ENCODE data around the gene PDSS2. TPM values are rescaled to one million over a fixed set of nuclear protein-coding genes. Genes with fewer than 3 reads are reported as not detected.
"Not testable (repeated sequence)": the region's sequence is repeated elsewhere in the genome, so short reads cannot be mapped to it uniquely, and the experiment has no call there.

PDSS2 gene
- total RNA-seq, 1 donor from 2014 or later: 18.9 TPM

DNA sequence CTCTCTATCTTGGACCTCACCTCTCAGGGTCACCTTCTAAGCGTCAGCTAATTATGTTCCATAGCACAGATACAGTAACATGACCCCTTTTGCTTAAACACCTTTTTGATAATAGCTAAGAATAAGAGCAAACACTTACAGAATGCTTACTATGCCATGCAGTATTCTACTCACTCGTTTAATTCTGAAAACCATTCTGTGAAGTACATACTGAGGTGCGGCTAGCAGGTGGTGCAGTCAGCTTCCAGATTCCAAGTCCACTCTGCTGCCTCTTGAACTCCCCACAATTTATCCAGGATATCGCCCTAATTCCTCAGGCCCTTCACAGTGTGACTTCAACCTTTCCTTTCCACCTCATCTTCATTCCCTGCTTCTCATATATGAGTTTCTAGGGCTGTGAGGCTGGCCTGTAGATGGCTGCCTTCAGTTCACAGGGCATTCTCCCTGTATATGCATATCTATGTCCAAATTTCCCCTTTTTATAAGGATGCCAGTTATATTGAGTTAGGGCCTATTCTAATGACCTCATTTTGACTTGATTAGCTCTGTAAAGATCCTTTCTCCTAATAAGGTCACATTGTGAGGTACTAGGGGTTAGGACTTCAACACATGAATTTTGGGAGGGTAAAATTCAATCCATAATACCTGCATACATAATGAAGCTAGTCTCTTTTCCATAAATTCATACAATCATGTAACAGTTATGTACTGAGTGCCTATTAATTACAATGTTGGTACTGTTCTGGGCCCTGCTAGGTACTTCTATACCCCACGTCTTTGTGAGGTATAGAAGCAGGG, 130.1 kb downstream of the PDSS2 start:
- DNase-seq (ENCODE audit: low spot score): no peak
- no peak for ATAC-seq

- ATAC-seq (no peak), DNase-seq (ENCODE audit: low spot score) (no peak)
Observed at GRCh38 chr6:107328081-107328480, 131.3 kb downstream of the PDSS2 start.

DNA sequence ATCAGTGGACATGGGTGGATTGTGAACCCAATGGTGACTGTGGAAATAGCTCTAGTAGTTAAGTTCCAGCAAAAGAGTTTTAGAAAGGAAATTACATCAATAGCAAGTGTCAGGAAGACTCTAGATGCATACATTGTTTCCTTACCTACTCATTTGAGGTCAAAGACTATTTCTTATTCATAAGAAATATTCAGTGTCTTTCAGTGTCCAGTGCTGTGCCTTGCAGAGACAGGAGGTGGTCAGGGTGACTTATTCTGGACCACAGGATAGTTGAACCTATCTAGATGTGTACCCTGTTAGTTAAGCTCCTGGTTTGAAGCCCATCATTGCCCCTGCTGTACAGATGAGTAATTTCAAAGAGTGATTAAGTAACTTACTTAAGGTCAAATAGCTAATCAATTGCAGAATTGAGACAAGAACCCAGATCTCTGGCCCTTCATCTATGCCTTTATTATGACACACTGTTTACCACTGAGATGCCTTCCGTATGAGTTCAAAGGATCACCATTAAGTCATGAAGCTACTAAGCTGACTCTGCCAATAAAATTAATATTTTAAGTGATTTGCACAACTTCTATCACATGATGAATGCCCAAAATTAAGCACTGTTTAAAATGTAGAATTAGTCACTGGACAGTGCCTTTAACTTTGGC, 136.1 kb downstream of the PDSS2 start:
- no peak for ATAC-seq
- no peak for DNase-seq (ENCODE audit: low spot score)

GRCh38 chr6:107321793-107322192, 137.6 kb downstream of the PDSS2 start:
- DNase-seq (ENCODE audit: low spot score): no peak
- ATAC-seq: no peak

DNA sequence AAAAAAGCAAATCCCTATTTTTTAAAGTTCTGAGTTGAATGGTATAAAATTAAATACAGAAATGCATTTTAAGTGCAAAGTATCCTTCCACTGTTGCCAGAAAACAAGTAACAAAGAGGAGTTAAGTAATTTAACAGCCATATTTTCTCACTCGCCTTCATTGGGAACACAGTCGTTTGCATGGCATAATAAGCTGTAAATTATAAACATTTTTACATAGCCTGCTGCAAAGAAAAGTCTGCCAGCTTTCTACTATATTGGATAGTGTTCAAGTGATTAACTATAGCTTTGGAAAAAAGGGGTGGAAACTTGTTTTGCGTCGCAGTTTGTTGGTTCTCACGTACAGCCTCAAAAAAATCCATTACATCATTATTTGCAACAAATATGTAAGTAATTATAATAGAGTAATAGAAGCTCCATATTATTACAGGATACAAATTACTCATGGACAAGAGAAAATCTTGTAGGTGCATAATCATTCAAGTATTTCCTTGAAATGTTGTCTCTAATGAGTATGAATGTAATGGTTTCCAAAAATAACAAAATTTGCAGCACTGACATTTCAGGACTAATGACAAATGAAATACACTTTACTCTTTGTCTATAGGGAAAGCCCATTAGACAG, 139.3 kb downstream of the PDSS2 start:
- ATAC-seq (no peak), DNase-seq (ENCODE audit: low spot score) (no peak)

DNA sequence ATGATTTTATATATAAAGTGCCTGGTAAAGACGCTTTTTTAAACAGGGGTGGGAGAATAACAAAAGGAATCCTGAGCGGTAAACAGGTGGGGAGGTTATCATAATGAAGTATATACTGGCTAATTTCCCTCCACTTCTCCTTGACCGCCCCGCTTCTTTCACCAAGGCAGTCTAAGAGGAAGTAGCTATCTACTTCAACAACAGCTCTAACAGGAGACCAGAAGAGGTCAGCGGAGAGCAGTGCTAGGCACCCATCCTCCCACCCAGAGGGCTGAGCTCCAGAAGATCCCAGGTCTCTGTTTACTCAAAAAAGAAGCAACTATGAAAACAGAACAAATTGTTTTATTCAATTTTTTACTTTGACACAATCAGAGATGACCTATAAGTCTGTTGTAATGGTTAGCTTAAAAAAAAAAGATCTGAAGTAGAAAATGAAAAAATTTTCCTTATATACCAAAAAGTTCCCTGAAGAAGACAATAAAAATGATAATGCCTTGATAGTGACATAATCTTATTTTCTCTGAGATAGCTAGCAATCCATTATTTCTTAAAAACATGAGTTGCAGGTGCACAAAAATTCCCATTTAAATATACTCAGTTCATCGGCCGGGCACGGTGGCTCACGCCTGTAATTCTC, 141.1 kb downstream of the PDSS2 start:
- ATAC-seq (peak; percentile 97), DNase-seq (ENCODE audit: low spot score) (peak; percentile 51)

- no peak for ATAC-seq
- DNase-seq (ENCODE audit: low spot score): no peak
Observed at GRCh38 chr6:107315114-107315513, 144.2 kb downstream of the PDSS2 start.

- DNase-seq (ENCODE audit: low spot score) (no peak), ATAC-seq (no peak)
Observed at GRCh38 chr6:107314531-107314939, 144.8 kb downstream of the PDSS2 start.

- no peak for DNase-seq (ENCODE audit: low spot score)
- no peak for ATAC-seq
Observed at GRCh38 chr6:107313776-107314175, 145.6 kb downstream of the PDSS2 start.

DNA sequence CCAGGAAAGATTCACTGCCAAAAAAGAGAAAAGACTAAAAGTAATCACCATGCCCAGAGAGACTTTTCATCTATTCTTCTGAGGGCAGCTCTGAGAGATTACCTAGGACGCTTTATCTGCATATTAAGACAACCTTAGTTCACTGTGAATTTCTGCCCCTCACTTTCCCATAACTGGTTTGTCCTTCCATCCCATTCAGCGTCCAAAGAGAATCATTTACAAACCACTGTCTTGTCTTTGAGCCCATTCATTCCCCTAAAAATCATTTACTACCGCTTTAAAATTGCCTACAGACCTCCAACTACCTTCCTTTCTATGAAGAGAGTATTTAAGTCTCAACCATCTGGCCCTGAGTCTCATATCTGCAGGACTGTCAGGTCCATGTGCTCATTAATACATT, 149.0 kb downstream of the PDSS2 start:
- ATAC-seq: no peak
- DNase-seq (ENCODE audit: low spot score): no peak

DNA sequence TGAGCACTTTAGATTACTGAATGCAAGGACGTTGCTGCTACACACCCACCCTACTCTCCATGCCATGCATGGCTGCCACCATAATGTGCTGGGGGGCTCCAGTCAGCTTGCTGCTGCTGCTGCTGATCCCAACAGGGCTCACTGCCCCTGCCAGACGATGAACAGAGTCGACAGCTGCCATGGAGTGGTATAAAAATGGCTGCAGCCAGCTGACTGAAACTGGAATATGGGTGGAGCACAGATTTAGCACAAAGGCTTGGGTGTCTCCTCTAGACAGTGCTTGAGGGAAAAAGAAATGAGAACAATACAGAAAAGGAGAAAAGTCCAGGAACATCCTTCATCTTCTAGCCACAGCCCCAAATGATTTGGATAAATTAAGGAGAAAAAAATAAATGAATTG, 150.7 kb downstream of the PDSS2 start:
- ATAC-seq (no peak), DNase-seq (ENCODE audit: low spot score) (no peak)

GRCh38 chr6:107305994-107306393, 153.4 kb downstream of the PDSS2 start:
- DNase-seq (ENCODE audit: low spot score); ATAC-seq: not testable (repeated sequence)

GRCh38 chr6:107305391-107305790, 154.0 kb downstream of the PDSS2 start:
- DNase-seq (ENCODE audit: low spot score): no peak
- no peak for ATAC-seq

DNA sequence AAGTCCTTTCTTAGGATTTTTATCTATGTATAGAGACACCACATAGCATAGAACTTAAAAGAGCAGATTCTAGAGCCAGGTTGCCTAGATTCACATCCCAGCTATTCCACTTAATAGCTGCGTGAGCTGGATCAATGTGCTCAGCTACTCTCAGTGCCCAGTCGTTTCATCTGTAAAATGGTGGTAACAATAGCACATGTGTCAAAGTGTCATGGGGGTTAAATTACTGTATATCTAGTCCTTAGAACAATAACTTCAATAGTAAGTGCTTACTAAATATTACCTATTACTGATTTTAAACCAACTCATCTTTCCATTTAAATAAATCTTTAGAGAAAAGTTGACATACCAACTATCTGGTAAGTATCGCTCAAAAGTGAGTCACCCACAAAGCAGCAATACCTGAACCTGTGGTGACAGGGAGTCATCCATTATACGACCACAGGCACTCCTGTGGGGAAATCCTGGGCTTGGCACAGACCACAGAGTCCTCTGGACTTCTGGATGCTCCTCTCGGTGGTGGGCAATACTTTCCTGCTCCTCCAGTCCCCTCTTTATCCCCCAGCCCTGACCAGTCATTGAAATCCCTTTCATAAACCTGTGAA, 154.8 kb downstream of the PDSS2 start:
- ATAC-seq (no peak), DNase-seq (ENCODE audit: low spot score) (no peak)

GRCh38 chr6:107293350-107293749, 166.0 kb downstream of the PDSS2 start:
- no peak for ATAC-seq
- DNase-seq (ENCODE audit: low spot score): no peak

GRCh38 chr6:107292715-107293271, 166.6 kb downstream of the PDSS2 start:
- no peak for ATAC-seq
- DNase-seq (ENCODE audit: low spot score): no peak

DNA sequence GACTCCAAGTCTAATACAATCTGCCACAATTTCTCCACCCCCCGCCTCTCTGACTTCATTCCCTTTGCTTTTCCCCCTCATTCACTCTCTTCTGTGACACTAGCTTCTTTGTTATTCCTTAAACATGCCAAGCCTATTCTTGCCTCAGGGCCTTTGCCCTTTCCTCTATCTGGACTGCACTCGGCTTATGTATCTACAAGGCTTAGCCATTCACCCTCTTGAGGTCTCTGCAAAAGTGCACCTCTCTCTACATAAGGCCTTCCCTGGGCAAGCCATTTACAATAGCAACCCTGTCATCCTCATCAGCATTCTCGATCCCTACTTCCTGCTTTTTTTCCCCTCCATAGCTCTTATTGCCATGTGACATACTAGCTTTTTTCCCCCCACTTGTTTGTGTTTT, 168.9 kb downstream of the PDSS2 start:
- no peak for DNase-seq (ENCODE audit: low spot score)
- ATAC-seq: no peak

- ATAC-seq: not testable (repeated sequence)
Observed at GRCh38 chr6:107289258-107289657, 170.1 kb downstream of the PDSS2 start.

DNA sequence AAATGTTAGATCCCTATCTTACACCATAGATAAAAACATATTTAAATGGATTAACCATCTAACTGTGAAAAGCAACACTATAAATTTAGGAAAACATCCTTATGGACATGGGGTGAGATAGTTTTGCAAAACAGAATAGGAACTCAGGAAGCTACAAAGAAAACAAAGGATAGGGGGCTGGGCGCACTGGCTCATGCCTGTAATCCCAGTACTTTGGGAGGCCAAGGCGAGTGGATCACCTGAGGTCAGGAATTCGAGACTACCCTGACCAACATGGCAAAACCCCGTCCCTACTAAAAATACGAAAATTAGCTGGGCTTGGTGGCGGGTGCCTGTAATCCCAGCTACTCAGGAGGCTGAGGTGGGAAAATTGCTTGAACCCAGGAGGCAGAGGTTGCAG, 173.7 kb downstream of the PDSS2 start:
- not testable (repeated sequence) for ATAC-seq; DNase-seq (ENCODE audit: low spot score)

More at GRCh38 chr6:107289258-107289657, 170.1 kb downstream of the PDSS2 start:
- DNase-seq (ENCODE audit: low spot score): not testable (repeated sequence)

GRCh38 chr6:107284805-107285204, 174.6 kb downstream of the PDSS2 start:
- ATAC-seq (peak; percentile 53), DNase-seq (ENCODE audit: low spot score) (no peak)

DNA sequence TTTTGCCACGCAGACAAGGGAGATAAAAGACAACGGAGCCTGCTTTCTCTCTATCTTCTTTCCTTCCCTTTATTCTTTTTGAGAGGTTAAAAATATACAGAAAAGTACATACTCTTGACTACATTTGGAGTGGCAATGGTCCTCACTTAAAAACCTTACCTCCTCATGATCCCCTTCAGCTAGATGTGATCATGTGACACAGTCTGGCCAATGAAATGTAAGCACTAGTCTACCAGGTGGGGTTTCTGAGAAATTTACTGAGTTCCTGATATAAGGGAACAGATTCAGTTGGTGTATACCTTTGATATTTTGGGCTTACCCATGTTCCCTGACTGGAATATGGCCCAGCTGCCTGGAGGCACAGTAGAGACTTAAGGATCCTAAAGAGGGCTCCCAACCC, 178.6 kb downstream of the PDSS2 start:
- no peak for ATAC-seq
- DNase-seq (ENCODE audit: low spot score): no peak

Data from left lobe of liver (tissue), 2 donors.